Liver (tissue), 9 donors: Measurements from ENCODE around the gene LITAFD. TPM values are rescaled to one million over a fixed set of nuclear protein-coding genes. Genes with fewer than 3 reads are reported as not detected.

Experiments
- DNase-seq: peaks from one replicate; pipeline ENCODE4 v3.0.0-alpha.2; 2017; ENCODE audit warnings: low spot score
- H3K27ac ChIP-seq, 2 donors: one replicate each; pipeline ENCODE4 v1.7.0; 2013; ENCODE audit warnings: inconsistent platforms in 2 of 2, low read length in 2 of 2, control low read depth in 1 of 2, low read depth in 1 of 2, mild to moderate bottlenecking in 1 of 2
- H3K27me3 ChIP-seq, 4 donors: one replicate each; pipeline versions ENCODE4 v1.6.1 to v1.7.0; 2013; ENCODE audit warnings: low read length in 3 of 4, inconsistent platforms in 1 of 4, mild to moderate bottlenecking in 1 of 4, moderate library complexity in 1 of 4; ENCODE audit not compliant: control insufficient read depth in 4 of 4, insufficient read depth in 4 of 4
- H3K36me3 ChIP-seq, 4 donors: one replicate each; pipeline versions ENCODE4 v1.6.1 to v1.7.0; 2013; ENCODE audit warnings: low read length in 3 of 4, mild to moderate bottlenecking in 3 of 4, low read depth in 1 of 4, moderate library complexity in 1 of 4; ENCODE audit not compliant: control insufficient read depth in 4 of 4, insufficient read depth in 3 of 4
- H3K4me1 ChIP-seq, 4 donors: one replicate each; pipeline versions ENCODE4 v1.6.1 to v1.7.0; 2013; ENCODE audit warnings: low read length in 3 of 4, mild to moderate bottlenecking in 3 of 4, moderate library complexity in 1 of 4; ENCODE audit not compliant: control insufficient read depth in 4 of 4, insufficient read depth in 4 of 4
- H3K4me3 ChIP-seq, 3 donors: one replicate each; pipeline versions ENCODE4 v1.6.1 to v1.7.0; 2013; ENCODE audit warnings: low read length in 3 of 3, control low read depth in 1 of 3, low read depth in 1 of 3, mild to moderate bottlenecking in 1 of 3
- H3K9ac ChIP-seq, 2 donors: one replicate each; pipeline ENCODE4 v1.7.0; 2013; ENCODE audit warnings: low read length in 2 of 2, mild to moderate bottlenecking in 2 of 2, moderate library complexity in 2 of 2, control low read depth in 1 of 2, low read depth in 1 of 2
- H3K9me3 ChIP-seq, 4 donors: one replicate each; pipeline versions ENCODE4 v1.6.1 to v1.7.0; 2013; ENCODE audit warnings: low read length in 3 of 4; ENCODE audit not compliant: control insufficient read depth in 4 of 4
- CTCF ChIP-seq: fragments of 150-350 bp; IDR thresholded peaks from 2 replicates; pipeline ENCODE4 v1.5.1; 2017; ENCODE audit warnings: improper control_type of control experiment, low read depth, low read length; ENCODE audit not compliant: missing input control
- EGR1 ChIP-seq, 2 donors: IDR thresholded peaks; 2 replicates each; pipeline ENCODE4 v1.6.1; 2016 to 2018; ENCODE audit warnings: antibody characterized with exemption in 2 of 2, low read depth in 2 of 2
- FOXA1 ChIP-seq: IDR thresholded peaks from 2 replicates; pipeline ENCODE4 v1.6.1; 2016; ENCODE audit warnings: antibody characterized with exemption
- FOXA2 ChIP-seq: IDR thresholded peaks from 2 replicates; pipeline ENCODE4 v1.6.1; 2016; ENCODE audit warnings: antibody characterized with exemption
- GABPA ChIP-seq, 2 donors: IDR thresholded peaks in 1 of 2; conservative IDR thresholded peaks in 1 of 2; 2 replicates each; pipeline ENCODE4 v1.6.1; 2016; ENCODE audit warnings: antibody characterized with exemption in 2 of 2, mild to moderate bottlenecking in 1 of 2, moderate library complexity in 1 of 2
- HNF4G ChIP-seq: IDR thresholded peaks from 2 replicates; pipeline ENCODE4 v1.6.1; 2016; ENCODE audit warnings: antibody characterized with exemption
- JUND ChIP-seq, 2 donors: IDR thresholded peaks; 2 replicates each; pipeline ENCODE4 v1.6.1; 2016; ENCODE audit warnings: antibody characterized with exemption in 2 of 2
- RAD21 ChIP-seq, 2 donors: IDR thresholded peaks; 2 replicates each; pipeline ENCODE4 v1.6.1; 2016; ENCODE audit warnings: antibody characterized with exemption in 2 of 2, mild to moderate bottlenecking in 2 of 2
- REST ChIP-seq: IDR thresholded peaks from 2 replicates; pipeline ENCODE4 v1.6.1; 2016; ENCODE audit warnings: antibody characterized with exemption, mild to moderate bottlenecking
- RXRA ChIP-seq, 2 donors: IDR thresholded peaks; 2 replicates each; pipeline ENCODE4 v1.6.1; 2017 to 2018; ENCODE audit warnings: antibody characterized with exemption in 2 of 2, mild to moderate bottlenecking in 1 of 2
- SP1 ChIP-seq: IDR thresholded peaks from 2 replicates; pipeline ENCODE4 v1.6.1; 2018; ENCODE audit warnings: antibody characterized with exemption, mild to moderate bottlenecking
- TAF1 ChIP-seq: conservative IDR thresholded peaks from 2 replicates; pipeline ENCODE4 v1.6.1; 2016; ENCODE audit warnings: antibody characterized with exemption, mild to moderate bottlenecking
- YY1 ChIP-seq: IDR thresholded peaks from 2 replicates; pipeline ENCODE4 v1.6.1; 2016; ENCODE audit warnings: antibody characterized with exemption, mild to moderate bottlenecking
- WGBS: extraction: QIAGEN DNeasy Blood & Tissue Kit; methylation state at CpG from one replicate; pipeline ENCODE4 v1.1.7; 2013; 5-methylcytosine and 5-hydroxymethylcytosine counted together
- polyA plus RNA-seq, 2 donors: library from polyadenylated mRNA; stranded (reverse) in 1 of 2; unstranded in 1 of 2; fragments of 200-250 nt in 1 of 2; fragments of >200 nt in 1 of 2; fragmentation: Nextera tagmentation in 1 of 2; extraction: Ambion mirVana in 1 of 2; gene quantifications; one replicate each; pipeline versions ENCODE4 v1.2.1 to v1.2.3, GENCODE V29; 2013 to 2015
- total RNA-seq, 2 donors: library from RNA; depleted of rRNA; stranded (reverse); fragments of >200 nt; gene quantifications; one replicate each; pipeline ENCODE4 v1.2.3, GENCODE V29; 2014
- TF ChIP-seq, protein P1 (sequence below): IDR thresholded peaks from 2 replicates; pipeline ENCODE4 v1.6.1; 2016; ENCODE audit warnings: antibody characterized with exemption
- TF ChIP-seq, protein P2 (sequence below): IDR thresholded peaks from 2 replicates; pipeline ENCODE4 v1.6.1; 2016; ENCODE audit warnings: antibody characterized with exemption
- donor health status: healthy.
- donor health status: healthy.
- donor health status: healthy.
- donor health status: healthy.
- donor health status: healthy.

The LITAFD gene
- total and polyA plus RNA-seq, 4 donors: not detected

GRCh38 chr16:8888951-8889892 is 7.1 kb downstream of the LITAFD start:
- 90% methylated on average over 23 of the region's 23 CpGs for WGBS
- DNase-seq: no peak
- no peak for TF ChIP-seq SP1
- TF ChIP-seq FOXA1: no peak
- TF ChIP-seq, protein P1, sequence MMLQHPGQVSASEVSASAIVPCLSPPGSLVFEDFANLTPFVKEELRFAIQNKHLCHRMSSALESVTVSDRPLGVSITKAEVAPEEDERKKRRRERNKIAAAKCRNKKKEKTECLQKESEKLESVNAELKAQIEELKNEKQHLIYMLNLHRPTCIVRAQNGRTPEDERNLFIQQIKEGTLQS: no peak
- TF ChIP-seq JUND (IDR thresholded peaks at IDR 0.05): no peak
- TF ChIP-seq FOXA2: no peak
- no peak for TF ChIP-seq TAF1
- no peak for TF ChIP-seq GABPA (IDR thresholded peaks at IDR 0.05 in 1 of 2, conservative IDR thresholded peaks at IDR 0.05 in 1 of 2)
- TF ChIP-seq RAD21 (IDR thresholded peaks at IDR 0.05): no peak
- TF ChIP-seq, protein P2, sequence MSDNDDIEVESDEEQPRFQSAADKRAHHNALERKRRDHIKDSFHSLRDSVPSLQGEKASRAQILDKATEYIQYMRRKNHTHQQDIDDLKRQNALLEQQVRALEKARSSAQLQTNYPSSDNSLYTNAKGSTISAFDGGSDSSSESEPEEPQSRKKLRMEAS: no peak

GRCh38 chr16:8889893-8890548 is 7.9 kb downstream of the LITAFD start:
- 86% methylated on average over 14 of the region's 14 CpGs for WGBS
- H3K4me1 ChIP-seq: peaks cover 0 to 5% (median under 1%) of the 10 kb centered on the region in 4 donors

More at GRCh38 chr16:8888951-8889892, 7.1 kb downstream of the LITAFD start:
- Histone ChIP-seq H3K9me3 (no peaks in the 10 kb centered on the region), H3K9ac (no peak overlapping the region), H3K4me1 (peaks cover 0 to 5% (median under 1%) of the 10 kb centered on the region in 4 donors), H3K36me3 (peaks cover 4 to 39% (median 22%) of the 10 kb centered on the region in 4 donors), H3K4me3 (no peak overlapping the region), H3K27ac (no peak overlapping the region), H3K27me3 (no peaks in the 10 kb centered on the region)

More at GRCh38 chr16:8889893-8890548, 7.9 kb downstream of the LITAFD start:
- no peak overlapping the region for H3K9ac ChIP-seq
- DNase-seq: no peak
- H3K27me3 ChIP-seq: no peaks in the 10 kb centered on the region
- H3K4me3 ChIP-seq: no peak overlapping the region
- H3K9me3 ChIP-seq: no peaks in the 10 kb centered on the region
- H3K27ac ChIP-seq: no peak overlapping the region
- H3K36me3 ChIP-seq: peaks cover 8 to 46% (median 29%) of the 10 kb centered on the region in 4 donors
- TF ChIP-seq EGR1 (IDR thresholded peaks at IDR 0.05; ENCODE audit: low read depth in 2 of 2) (no peak), REST (no peak), RXRA (IDR thresholded peaks at IDR 0.05) (no peak), FOXA2 (no peak), CTCF (no peak), HNF4G (no peak), YY1 (no peak)
- TF ChIP-seq, protein P1: no peak
